HL-60 (cell line): ENCODE data around the gene COX7A1.

Source experiments
- CTCF ChIP-seq: IDR thresholded peaks from one replicate; pipeline ENCODE4 v1.5.1; 2011; ENCODE audit warnings: low read length, control low read depth, inconsistent platforms; ENCODE audit not compliant: insufficient read depth
- GABPA ChIP-seq: IDR thresholded peaks from 2 replicates; pipeline ENCODE4 v1.6.1; 2012; ENCODE audit warnings: low read depth
- POLR2AphosphoS5 ChIP-seq: IDR thresholded peaks from 2 replicates; pipeline ENCODE4 v1.6.1; 2012; ENCODE audit warnings: low read depth

- TF ChIP-seq CTCF (no peak), POLR2AphosphoS5 (no peak), GABPA (no peak)
Measured at GRCh38 chr19:36201684-36202083, 49.4 kb upstream of the COX7A1 start.
